GM20431 (cell line): ENCODE measurements around the gene DMD.

ENCODE experiments used
- in situ Hi-C: fragments of 300-500 bp; cut with MseI, MboI; formaldehyde crosslinking; loops from one replicate; pipeline ENCODE4 v1.15.0; 2020; ENCODE audit warnings: low sequenced_read_pairs; ENCODE audit not compliant: unreplicated experiment

The DMD gene

GRCh38 chrX:32141841-32142240 lies 1069.5 kb downstream of the DMD start:
- in situ Hi-C loops = no loop called here

- in situ Hi-C loops = no loop called here
Measured at GRCh38 chrX:32139476-32139875, 1071.9 kb downstream of the DMD start.

- in situ Hi-C loops = no loop called here
Measured at GRCh38 chrX:32137525-32137924, 1073.8 kb downstream of the DMD start.

- in situ Hi-C loops = no loop called here
Measured at GRCh38 chrX:32126997-32127396, 1084.4 kb downstream of the DMD start.

- in situ Hi-C loops = no loop called here
Measured at GRCh38 chrX:32118832-32119231, 1092.5 kb downstream of the DMD start.

- in situ Hi-C loops = no loop called here
Measured at GRCh38 chrX:32116047-32116446, 1095.3 kb downstream of the DMD start.

- in situ Hi-C loops = no loop called here
Measured at GRCh38 chrX:32087663-32088062, 1123.7 kb downstream of the DMD start.

- in situ Hi-C loops = no loop called here
Measured at GRCh38 chrX:32084757-32085156, 1126.6 kb downstream of the DMD start.

GRCh38 chrX:32048285-32048684 lies 1163.1 kb downstream of the DMD start:
- in situ Hi-C loops = no loop called here

GRCh38 chrX:32045149-32045548 lies 1166.2 kb downstream of the DMD start:
- in situ Hi-C loops = no loop called here

- in situ Hi-C loops = no loop called here
Measured at GRCh38 chrX:32041181-32041580, 1170.2 kb downstream of the DMD start.

- in situ Hi-C loops = no loop called here
Measured at GRCh38 chrX:32026772-32027171, 1184.6 kb downstream of the DMD start.

- in situ Hi-C loops = no loop called here
Measured at GRCh38 chrX:32024072-32024471, 1187.3 kb downstream of the DMD start.

GRCh38 chrX:32016195-32016594 lies 1195.2 kb downstream of the DMD start:
- in situ Hi-C loops = no loop called here

- in situ Hi-C loops = no loop called here
Measured at GRCh38 chrX:32010948-32011347, 1200.4 kb downstream of the DMD start.

- in situ Hi-C loops = no loop called here
Measured at GRCh38 chrX:32010212-32010611, 1201.1 kb downstream of the DMD start.

- in situ Hi-C loops = no loop called here
Measured at GRCh38 chrX:31993637-31994036, 1217.7 kb downstream of the DMD start.

GRCh38 chrX:31988975-31989374 lies 1222.4 kb downstream of the DMD start:
- in situ Hi-C loops = no loop called here

GRCh38 chrX:31981546-31982062 lies 1229.7 kb downstream of the DMD start:
- in situ Hi-C loops = no loop called here

- in situ Hi-C loops = no loop called here
Measured at GRCh38 chrX:31969714-31970113, 1241.6 kb downstream of the DMD start.

GRCh38 chrX:31962256-31962655 lies 1249.1 kb downstream of the DMD start:
- in situ Hi-C loops = no loop called here

- in situ Hi-C loops = no loop called here
Measured at GRCh38 chrX:31934842-31935370, 1276.4 kb downstream of the DMD start.
